Erythroblast (primary cell): ENCODE measurements around the gene AKTIP.
"Not testable (repeated sequence)": the region's sequence is repeated elsewhere in the genome, so short reads cannot be mapped to it uniquely, and the experiment has no call there.

Experiments used
- DNase-seq, 2 experiments: peaks; one replicate each; lab custom pipeline; 2025; lab: John Stamatoyannopoulos, UW
- GATA1 ChIP-seq: IDR thresholded peaks from 2 replicates; pipeline ENCODE4 v1.6.1; 2011; ENCODE audit warnings: low read depth, mild to moderate bottlenecking, control low read depth, low read length, moderate library complexity
- POLR2A ChIP-seq: IDR thresholded peaks from 2 replicates; pipeline ENCODE4 v1.6.1; 2011; ENCODE audit warnings: mild to moderate bottlenecking, low read length

AKTIP gene

GRCh38 chr16:53502331-53503269 lies at the start of gene AKTIP:
TSS of gene AKTIP (minus strand) at chr16:53503209. CDS start at chr16:53500259, 2,950 bp downstream.
- peak; percentile 37 to 39 for DNase-seq
- no peak for TF ChIP-seq POLR2A
- TF ChIP-seq GATA1 = no peak

DNA sequence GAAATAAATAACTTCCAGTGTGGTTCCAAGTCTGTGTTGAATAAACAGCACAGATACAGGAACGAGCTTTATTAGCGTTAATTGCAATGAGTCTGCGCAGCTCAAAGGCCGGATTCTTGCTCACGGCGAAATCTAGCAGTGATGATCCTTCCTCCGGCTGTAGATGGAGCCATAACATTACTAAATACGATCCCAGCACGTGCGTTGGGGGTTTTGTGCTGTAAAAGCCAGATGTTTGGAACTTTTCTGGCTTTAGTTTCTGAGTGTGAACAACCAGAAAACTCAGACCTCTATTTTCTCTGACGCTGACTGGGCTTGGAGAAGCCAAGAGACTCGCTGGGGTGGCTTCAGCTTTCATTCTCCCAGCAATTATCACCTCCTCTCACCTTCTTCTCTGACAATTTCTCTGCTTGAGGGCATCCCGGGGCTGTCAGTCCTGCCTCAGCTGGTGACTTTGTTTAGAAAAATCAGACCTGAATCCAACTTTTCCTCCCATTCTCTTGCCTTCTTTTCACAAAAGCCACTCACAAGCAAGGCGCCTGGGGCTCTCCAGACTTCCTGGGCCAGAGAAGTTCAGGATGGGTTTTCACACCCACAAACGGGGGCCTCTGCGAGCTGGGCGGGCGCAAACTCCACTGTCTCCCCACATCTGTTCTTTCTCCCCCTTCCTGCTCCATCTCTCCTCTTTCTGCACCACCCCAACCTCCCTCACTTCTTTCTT lies 47.1 kb upstream of the AKTIP start:
- TF ChIP-seq POLR2A (no peak), GATA1 (no peak)
- DNase-seq = peak; percentile 32 to 48

DNA sequence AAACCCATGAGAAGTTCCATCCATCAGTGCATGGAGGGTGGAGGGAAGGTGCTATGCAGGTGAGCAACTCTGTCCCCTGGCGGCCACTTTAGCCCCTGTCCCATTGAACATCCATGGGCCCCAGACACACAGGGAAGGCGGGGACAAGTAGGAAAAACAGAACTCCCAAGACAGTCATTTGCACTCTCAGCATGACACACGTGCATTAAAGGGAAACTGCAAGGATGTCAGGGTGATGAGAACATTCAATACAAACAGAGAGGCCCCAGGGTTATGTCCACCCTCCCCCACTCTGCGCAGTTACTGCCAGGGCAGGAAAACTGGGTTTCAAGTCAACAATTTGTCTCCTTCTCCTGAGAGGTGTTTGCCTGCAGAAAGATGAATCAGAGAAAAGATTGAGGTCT lies 44.0 kb upstream of the AKTIP start:
- no peak for TF ChIP-seq POLR2A
- TF ChIP-seq GATA1 = no peak
- DNase-seq = no peak

- no peak for DNase-seq
- TF ChIP-seq GATA1 (no peak), POLR2A (no peak)
Observed at GRCh38 chr16:53545433-53545832, 42.4 kb upstream of the AKTIP start.

DNA sequence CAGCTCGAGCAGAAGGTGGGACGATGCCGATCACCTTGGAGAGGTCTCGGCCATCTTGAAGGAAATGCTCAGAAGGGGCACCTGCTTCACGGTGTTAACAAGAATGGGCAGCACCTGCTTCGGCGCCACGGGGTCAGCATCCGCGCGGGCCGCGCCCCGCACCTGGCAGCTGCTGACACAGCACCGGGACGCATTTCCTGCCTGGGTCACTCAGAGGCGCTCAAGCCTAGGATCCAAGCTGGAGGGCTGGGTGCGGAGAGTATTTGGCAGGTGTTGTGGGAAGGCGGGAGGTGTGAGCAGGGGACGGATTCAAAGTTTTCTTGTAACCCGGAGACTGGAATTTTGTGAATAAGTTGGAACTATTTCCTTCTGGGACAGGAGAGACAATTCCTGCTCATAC lies 39.3 kb upstream of the AKTIP start:
- DNase-seq = no peak
- no peak for TF ChIP-seq POLR2A
- TF ChIP-seq GATA1 = no peak

- DNase-seq = no peak
- no peak for TF ChIP-seq POLR2A
Observed at GRCh38 chr16:53541326-53541725, 38.3 kb upstream of the AKTIP start.

DNA sequence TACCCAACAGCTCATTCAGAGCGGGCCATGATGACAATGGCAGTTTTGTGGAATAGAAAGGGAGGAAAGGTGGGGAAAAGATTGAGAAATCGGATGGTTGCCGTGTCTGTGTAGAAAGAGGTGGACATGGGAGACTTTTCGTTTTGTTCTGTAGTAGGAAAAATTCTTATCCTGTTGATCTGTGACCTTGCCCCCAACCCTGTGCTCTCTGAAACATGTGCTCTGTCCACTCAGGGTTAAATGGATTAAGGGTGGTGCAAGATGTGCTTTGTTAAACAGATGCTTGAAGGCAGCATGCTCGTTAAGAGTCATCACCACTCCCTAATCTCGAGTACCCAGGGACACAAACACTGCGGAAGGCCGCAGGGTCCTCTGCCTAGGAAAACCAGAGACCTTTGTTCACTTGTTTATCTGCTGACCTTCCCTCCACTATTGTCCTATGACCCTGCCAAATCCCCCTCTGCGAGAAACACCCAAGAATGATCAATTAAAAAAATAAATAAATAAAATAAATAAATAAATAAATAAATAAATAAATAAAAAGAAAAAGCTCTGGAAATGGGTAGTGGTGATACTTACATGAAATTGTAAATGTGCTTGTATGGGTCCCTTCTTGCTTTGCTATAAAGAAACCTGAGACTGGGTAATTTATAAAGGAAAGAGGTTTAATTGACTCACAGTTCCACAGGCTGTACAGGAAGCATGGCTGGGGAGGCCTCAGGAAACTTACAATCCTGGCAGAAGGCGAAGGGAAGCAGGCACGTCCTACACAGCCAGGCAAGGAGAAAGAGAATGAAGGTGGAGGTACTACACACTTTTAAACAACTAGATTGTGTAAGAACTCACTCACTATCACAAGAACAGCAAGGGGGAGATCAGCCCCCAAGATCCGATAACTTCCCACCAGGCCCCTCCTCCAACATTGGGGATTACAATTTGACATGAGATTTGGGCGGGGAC lies 37.0 kb upstream of the AKTIP start:
- not testable (repeated sequence) for DNase-seq

- not testable (repeated sequence) for DNase-seq
Observed at GRCh38 chr16:53539346-53539745, 36.3 kb upstream of the AKTIP start.

- DNase-seq = no peak
- TF ChIP-seq GATA1 (no peak), POLR2A (no peak)
Observed at GRCh38 chr16:53537626-53538025, 34.6 kb upstream of the AKTIP start.

GRCh38 chr16:53534206-53534605 lies 31.2 kb upstream of the AKTIP start:
- TF ChIP-seq GATA1 (no peak), POLR2A (no peak)
- no peak for DNase-seq

- DNase-seq = no peak
- TF ChIP-seq POLR2A = no peak
- no peak for TF ChIP-seq GATA1
Observed at GRCh38 chr16:53530741-53531140, 27.7 kb upstream of the AKTIP start.

DNA sequence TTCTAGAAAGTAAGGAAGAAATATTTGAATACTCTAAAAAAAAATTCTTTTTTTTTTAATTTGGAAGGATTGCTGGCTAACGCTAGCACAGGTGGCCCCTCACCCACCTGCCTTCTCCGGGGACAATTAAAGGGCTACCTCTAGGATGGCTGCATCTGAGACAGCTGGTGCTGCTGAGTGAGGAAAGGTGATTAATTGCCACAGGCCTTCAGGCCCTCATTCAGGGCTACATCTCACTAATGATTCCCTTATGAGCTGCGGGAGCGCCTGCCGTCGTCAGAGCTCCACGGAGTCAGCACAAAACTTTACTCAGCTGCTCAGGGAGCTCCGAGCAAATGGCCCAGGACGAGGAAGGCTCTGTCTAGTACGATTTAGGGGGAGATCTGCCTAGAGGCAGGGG lies 27.0 kb upstream of the AKTIP start:
- no peak for DNase-seq
- TF ChIP-seq POLR2A (no peak), GATA1 (no peak)

DNA sequence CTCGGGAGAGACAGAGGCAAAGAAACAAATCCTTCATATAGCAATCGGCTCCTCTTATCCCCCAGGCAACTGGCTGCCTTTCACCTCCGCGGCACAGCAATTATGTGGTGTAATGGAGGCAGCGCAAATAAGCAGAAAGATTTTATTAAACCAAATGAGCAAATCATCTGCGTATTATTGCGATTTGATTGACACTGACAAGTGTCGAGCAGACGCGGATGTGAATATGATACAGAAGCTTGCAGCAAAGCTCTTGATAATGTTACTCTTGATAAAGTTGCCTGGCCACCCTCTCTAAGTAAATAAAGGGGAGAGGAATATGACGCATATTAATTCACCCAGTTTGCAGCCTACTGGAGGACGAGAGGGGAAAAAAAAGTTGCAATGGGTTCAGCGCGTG lies 26.5 kb upstream of the AKTIP start:
- DNase-seq = no peak
- TF ChIP-seq GATA1 = no peak
- no peak for TF ChIP-seq POLR2A

GRCh38 chr16:53528797-53529196 lies 25.8 kb upstream of the AKTIP start:
- DNase-seq = no peak
- no peak for TF ChIP-seq GATA1
- no peak for TF ChIP-seq POLR2A

DNA sequence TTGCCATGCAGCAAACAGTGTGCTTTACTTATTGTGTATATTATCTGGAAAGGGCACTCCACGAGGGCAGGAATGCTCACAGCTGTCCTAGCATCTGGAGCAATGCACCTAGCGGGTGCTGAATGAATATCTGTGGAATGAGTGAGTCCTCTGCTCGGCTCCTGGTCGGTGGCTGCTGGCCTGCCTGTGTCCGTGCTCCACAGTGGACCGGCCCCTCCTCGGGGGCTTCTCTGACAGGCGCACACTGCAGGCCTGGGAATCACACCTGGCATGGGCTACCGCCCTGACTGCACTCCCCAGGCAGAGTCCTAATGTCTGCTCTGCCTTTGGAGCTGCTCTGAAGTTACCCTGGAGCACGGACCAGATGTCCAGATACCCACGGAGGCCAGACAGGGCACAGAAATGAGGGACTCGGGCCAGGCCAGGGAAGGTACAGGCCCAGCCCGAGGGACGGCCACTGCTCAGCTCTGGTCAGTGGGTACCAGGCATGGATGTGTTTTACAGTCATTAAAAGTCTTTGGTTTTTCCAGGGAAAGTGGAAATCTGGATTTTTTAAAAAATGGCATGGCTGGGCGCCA lies 21.1 kb upstream of the AKTIP start:
- DNase-seq = no peak

More for the DNA sequence above, 21.1 kb upstream of the AKTIP start:
- TF ChIP-seq POLR2A (no peak), GATA1 (no peak)
